SU-DHL-6 (cell line): ENCODE measurements around the gene DYTN.
A peak's percentile ranks its signal among the peaks of the same experiment; 100 is the strongest.

Source experiments
- H2AFZ ChIP-seq: fragments of 200-600 bp; sonication (generic); 2 replicates; pipeline ENCODE4 v1.6.1; 2014; ENCODE audit warnings: low read depth, mild to moderate bottlenecking, moderate library complexity, mixed read lengths, antibody characterized with exemption, low read length; ENCODE audit not compliant: severe bottlenecking
- H3F3A ChIP-seq: fragments of 200-600 bp; shearing (Covaris generic); 2 replicates; pipeline ENCODE4 v1.6.0; 2016; ENCODE audit warnings: antibody characterized with exemption, mild to moderate bottlenecking; ENCODE audit not compliant: insufficient read depth
- H3K27ac ChIP-seq: fragments of 200-600 bp; sonication (generic); 2 replicates; pipeline ENCODE4 v1.5.1; 2016; ENCODE audit warnings: low read depth, mild to moderate bottlenecking, low read length, moderate library complexity, mixed read lengths
- H3K27me3 ChIP-seq: fragments of 200-600 bp; sonication (generic), shearing (Covaris generic); 2 replicates; pipeline ENCODE4 v1.6.0; 2014; ENCODE audit warnings: mild to moderate bottlenecking, low read length
- H3K36me3 ChIP-seq: fragments of 200-600 bp; sonication (generic); 2 replicates; pipeline ENCODE4 v1.6.1; 2014; ENCODE audit warnings: mild to moderate bottlenecking, low read length, mixed read lengths
- H3K4me2 ChIP-seq: fragments of 300-600, 200-600 bp; shearing (Covaris generic), sonication (generic); 2 replicates; pipeline ENCODE4 v1.6.0; 2014; ENCODE audit warnings: low read length, low read depth, mild to moderate bottlenecking; ENCODE audit not compliant: poor library complexity, severe bottlenecking
- H3K4me3 ChIP-seq: fragments of 200-600 bp; sonication (generic); 2 replicates; pipeline ENCODE4 v1.5.1; 2014; ENCODE audit warnings: antibody characterized with exemption, low read length, mild to moderate bottlenecking, mixed read lengths; ENCODE audit not compliant: insufficient read depth, poor library complexity, severe bottlenecking
- H3K79me2 ChIP-seq: fragments of 200-600 bp; sonication (generic); 2 replicates; pipeline ENCODE4 v1.6.1; 2014; ENCODE audit warnings: mild to moderate bottlenecking, low read length, moderate library complexity; ENCODE audit not compliant: insufficient read depth
- H3K9ac ChIP-seq: fragments of 200-600 bp; sonication (generic); 2 replicates; pipeline ENCODE4 v1.7.0; 2014; ENCODE audit warnings: mild to moderate bottlenecking, low read length
- H3K9me2 ChIP-seq: fragments of 200-600 bp; sonication (generic); replicated peaks from 2 replicates; pipeline ENCODE4 v1.6.1; 2014; ENCODE audit warnings: low read length; ENCODE audit not compliant: insufficient read depth
- H3K9me3 ChIP-seq: fragments of 200-600 bp; sonication (generic); 2 replicates; pipeline ENCODE4 v1.6.1; 2014; ENCODE audit warnings: low read length, mixed read lengths; ENCODE audit not compliant: insufficient read depth
- H4K20me1 ChIP-seq: fragments of 200-600 bp; sonication (generic); 2 replicates; pipeline ENCODE4 v1.6.1; 2014; ENCODE audit warnings: low read depth, mild to moderate bottlenecking, antibody characterized with exemption, low read length, moderate library complexity, mixed read lengths
- CTCF ChIP-seq: fragments of 200-600 bp; sonication (generic); IDR thresholded peaks from one replicate; pipeline ENCODE4 v1.5.1; 2017; ENCODE audit warnings: antibody characterized with exemption, mild to moderate bottlenecking, low read length, moderate library complexity; ENCODE audit not compliant: insufficient read depth, poor library complexity, severe bottlenecking
- EZH2phosphoT487 ChIP-seq: fragments of 200-600 bp; sonication (generic), shearing (Covaris generic); conservative IDR thresholded peaks from 2 replicates; pipeline ENCODE4 v1.6.1; 2018; ENCODE audit warnings: mild to moderate bottlenecking, antibody characterized with exemption, low read length, moderate library complexity, mixed read lengths

DYTN gene

DNA sequence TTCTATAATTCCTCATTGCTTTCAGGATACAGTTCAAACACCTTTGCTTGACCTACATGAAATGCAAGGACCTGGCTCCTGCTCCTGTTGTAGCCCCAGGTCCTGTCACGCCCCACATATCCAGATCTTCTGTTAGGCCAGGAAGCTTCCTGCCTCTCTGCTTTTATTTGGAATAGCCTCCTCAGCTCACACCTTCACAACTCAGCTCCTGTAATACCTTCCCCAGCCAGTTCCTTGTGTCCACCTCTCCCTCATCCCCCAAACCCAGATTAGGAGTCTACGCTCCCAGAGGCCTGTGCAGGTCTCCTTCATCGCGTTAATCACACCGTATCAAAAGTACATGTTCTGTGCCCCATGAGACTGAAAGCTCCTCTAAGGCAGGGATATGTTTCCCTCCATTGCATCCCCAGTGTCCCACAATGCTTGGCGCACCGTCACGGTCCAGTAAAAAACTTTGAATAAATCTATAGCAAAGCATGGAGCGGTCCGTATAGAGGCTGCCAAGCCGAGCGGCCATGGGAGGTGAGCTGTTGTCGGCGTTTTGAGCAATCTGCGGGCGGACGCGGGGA is 46.6 kb upstream of the DYTN start:
- Histone ChIP-seq H3K27me3 (no peaks in the 10 kb centered on the region), H3K9ac (peak overlapping the region; percentile 83), H3K4me2 (peak overlapping the region; percentile 93), H3K9me2 (no peaks in the 10 kb centered on the region), H3F3A (no peaks in the 10 kb centered on the region), H3K9me3 (no peaks in the 10 kb centered on the region), H3K36me3 (peaks cover 3% of the 10 kb centered on the region; the same call in 1 of the 2 replicates), H3K4me3 (peak overlapping the region; percentile 90), H4K20me1 (no peaks in the 10 kb centered on the region), H3K27ac (peak overlapping the region; percentile 68; the same call in 1 of the 2 replicates), H3K79me2 (peaks cover 34% of the 10 kb centered on the region), H2AFZ (peak overlapping the region; percentile 89)
- TF ChIP-seq CTCF = no peak
- no peak for TF ChIP-seq EZH2phosphoT487

- no peaks in the 10 kb centered on the region for H4K20me1 ChIP-seq
- no peak overlapping the region for H3K4me3 ChIP-seq
Observed at GRCh38 chr2:206756816-206757215, 38.6 kb upstream of the DYTN start.

GRCh38 chr2:206740800-206741199 is 22.6 kb upstream of the DYTN start:
- H3K27ac ChIP-seq = no peak overlapping the region
- no peaks in the 10 kb centered on the region for H3F3A ChIP-seq
- no peaks in the 10 kb centered on the region for H4K20me1 ChIP-seq
- H3K4me3 ChIP-seq = no peak overlapping the region
- no peaks in the 10 kb centered on the region for H3K9me2 ChIP-seq
- no peaks in the 10 kb centered on the region for H3K36me3 ChIP-seq
- H3K27me3 ChIP-seq = no peaks in the 10 kb centered on the region
- no peak overlapping the region for H3K4me2 ChIP-seq
- TF ChIP-seq CTCF (no peak), EZH2phosphoT487 (no peak)
- H2AFZ ChIP-seq = no peak overlapping the region
- H3K79me2 ChIP-seq = no peaks in the 10 kb centered on the region
- no peaks in the 10 kb centered on the region for H3K9me3 ChIP-seq
- H3K9ac ChIP-seq = no peak overlapping the region

More at GRCh38 chr2:206756816-206757215, 38.6 kb upstream of the DYTN start:
- no peak overlapping the region for H2AFZ ChIP-seq
- no peaks in the 10 kb centered on the region for H3F3A ChIP-seq
- no peaks in the 10 kb centered on the region for H3K9me2 ChIP-seq
- TF ChIP-seq CTCF (no peak), EZH2phosphoT487 (no peak)
- no peaks in the 10 kb centered on the region for H3K9me3 ChIP-seq
- H3K9ac ChIP-seq = no peak overlapping the region
- H3K27ac ChIP-seq = no peak overlapping the region
- no peaks in the 10 kb centered on the region for H3K36me3 ChIP-seq
- no peaks in the 10 kb centered on the region for H3K27me3 ChIP-seq
- no peaks in the 10 kb centered on the region for H3K79me2 ChIP-seq
- no peak overlapping the region for H3K4me2 ChIP-seq

DNA sequence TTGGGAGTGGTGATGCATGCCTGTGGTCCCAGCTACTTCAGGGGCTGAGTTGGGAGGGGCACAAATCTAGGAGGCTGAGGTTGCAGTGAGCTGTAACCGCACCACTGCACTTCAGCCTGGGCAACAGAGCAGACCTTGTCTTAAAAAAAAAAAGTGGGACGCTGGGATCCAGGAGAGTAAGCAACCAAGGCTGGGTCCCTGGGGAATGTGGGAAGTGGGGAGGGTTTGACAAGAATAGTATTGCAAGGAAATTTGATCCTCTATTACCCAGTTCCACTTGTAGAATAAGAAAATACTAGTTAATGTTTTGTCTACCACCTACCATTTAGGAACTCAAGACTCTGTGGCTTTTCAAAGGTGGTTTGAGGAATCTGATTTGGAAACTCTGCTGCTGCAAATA is 21.1 kb upstream of the DYTN start:
- Histone ChIP-seq H3K36me3 (no peaks in the 10 kb centered on the region), H3K9ac (no peak overlapping the region), H2AFZ (no peak overlapping the region), H3F3A (no peaks in the 10 kb centered on the region), H3K27me3 (no peaks in the 10 kb centered on the region), H3K9me3 (no peaks in the 10 kb centered on the region), H3K9me2 (no peaks in the 10 kb centered on the region), H4K20me1 (no peaks in the 10 kb centered on the region), H3K4me3 (no peak overlapping the region), H3K4me2 (no peak overlapping the region), H3K27ac (no peak overlapping the region), H3K79me2 (no peaks in the 10 kb centered on the region)
- TF ChIP-seq EZH2phosphoT487 = no peak
- TF ChIP-seq CTCF = no peak
